Daoy (cell line): ENCODE measurements around the gene COL1A1. TPM values are rescaled to one million over a fixed set of nuclear protein-coding genes. Genes with fewer than 3 reads are reported as not detected.

Experiments
- DNase-seq: peaks from one replicate; pipeline ENCODE4 v3.0.0-alpha.2; 2015; ENCODE audit warnings: low read depth
- total RNA-seq: library from RNA; depleted of rRNA; stranded (reverse); fragments of >200 nt; shearing (Covaris generic); gene quantifications from 2 replicates; pipeline ENCODE4 v1.2.3, GENCODE V29; 2014; rRNA removed

COL1A1 gene
- total RNA-seq, 1 experiment from 2014 or later, result 288 TPM

- no peak for DNase-seq
These were observed 57.1 kb downstream of the COL1A1 start for GRCh38 chr17:50144355-50144754.

GRCh38 chr17:50143461-50144176, 57.8 kb downstream of the COL1A1 start:
- no peak for DNase-seq

DNA sequence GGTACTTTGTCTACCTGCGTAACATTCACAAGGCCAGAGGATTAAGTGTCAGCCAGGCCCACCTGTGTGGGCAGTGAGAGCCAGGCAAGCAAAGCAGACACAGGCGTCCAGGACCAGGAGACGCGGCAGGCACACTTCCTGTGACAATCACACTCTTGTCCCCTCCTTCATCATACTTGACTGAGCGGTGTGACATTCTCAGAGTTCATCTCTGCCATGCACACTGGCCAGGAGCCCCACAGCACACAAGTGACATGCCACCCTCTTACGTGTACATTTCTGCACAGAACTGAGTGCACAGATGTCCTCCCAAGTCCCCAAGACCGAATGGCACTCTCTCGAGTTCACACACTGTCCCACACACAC, 59.7 kb downstream of the COL1A1 start:
- DNase-seq, result no peak

GRCh38 chr17:50141026-50141744, 60.2 kb downstream of the COL1A1 start:
- DNase-seq, result no peak

GRCh38 chr17:50139950-50140885, 61.2 kb downstream of the COL1A1 start:
- peak; percentile 68 for DNase-seq

DNA sequence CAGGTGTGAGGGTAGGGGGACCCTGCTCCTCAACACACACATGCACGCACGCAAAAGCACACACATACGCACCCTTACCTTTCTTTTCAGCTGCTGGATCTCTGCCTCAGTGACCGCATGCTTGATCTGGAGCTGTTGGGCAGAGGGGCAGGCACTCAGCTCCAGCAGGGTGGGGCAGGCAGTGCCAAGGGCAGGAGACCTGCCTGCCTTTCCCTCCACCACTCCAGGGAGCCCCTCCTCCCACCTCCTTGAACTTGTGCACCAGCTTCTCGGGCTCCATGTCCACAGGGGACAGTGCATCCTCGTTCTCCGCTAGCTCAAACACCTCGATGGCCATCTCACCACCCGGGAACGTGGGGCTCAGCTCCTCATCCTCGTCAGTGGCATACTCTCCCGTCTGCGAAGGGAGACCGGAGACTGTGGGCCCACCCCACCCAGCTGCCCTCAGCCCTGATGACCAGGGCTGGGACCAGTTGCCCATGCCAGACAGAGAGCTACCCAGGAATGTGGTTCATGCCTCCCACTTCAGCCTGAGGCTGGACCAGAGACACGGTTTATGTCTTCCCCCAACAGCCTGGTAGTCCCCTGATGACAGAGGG, 62.1 kb downstream of the COL1A1 start:
- no peak for DNase-seq

- no peak for DNase-seq
These were observed 64.4 kb downstream of the COL1A1 start for GRCh38 chr17:50137042-50137441.

- no peak for DNase-seq
These were observed 65.2 kb downstream of the COL1A1 start for GRCh38 chr17:50136096-50136687.

DNA sequence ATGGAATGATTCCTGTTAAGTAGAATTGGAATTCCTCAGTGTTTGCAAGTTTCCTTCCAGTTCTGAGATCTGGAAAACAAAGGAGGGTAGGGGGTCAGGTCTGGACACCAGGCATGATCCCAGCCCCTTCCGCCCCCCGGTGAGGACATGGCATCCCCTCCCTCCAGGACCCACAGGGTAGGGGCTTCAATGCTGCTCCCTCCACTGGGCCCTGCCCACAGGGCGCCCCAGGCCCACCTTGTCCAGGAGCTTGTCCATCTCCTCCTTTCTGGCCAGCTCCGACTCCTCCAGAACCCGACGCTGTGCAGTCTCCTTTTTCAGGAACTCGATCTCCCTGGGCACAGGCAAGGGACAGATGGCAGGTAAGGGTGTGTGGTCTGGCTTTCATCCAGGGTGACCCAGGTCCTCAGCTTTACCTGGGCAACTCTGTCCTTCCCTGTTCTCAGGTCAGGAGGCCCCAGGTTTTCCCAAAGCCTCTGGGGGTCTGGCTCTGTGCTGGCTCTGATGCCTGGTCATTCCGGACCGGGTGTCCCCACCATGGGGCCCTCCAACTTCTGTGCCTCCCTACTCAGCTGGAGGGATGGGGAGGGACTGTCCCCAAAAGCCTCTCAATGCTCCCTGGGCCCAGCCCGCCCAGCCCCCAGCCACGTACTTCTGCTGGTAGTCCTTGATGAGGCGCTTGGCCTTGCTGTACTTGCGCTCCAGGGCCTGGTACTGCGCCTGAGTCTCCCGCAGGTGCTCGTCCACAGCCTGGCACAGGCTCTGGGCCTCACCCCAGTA, 65.9 kb downstream of the COL1A1 start:
- DNase-seq, result no peak

DNA sequence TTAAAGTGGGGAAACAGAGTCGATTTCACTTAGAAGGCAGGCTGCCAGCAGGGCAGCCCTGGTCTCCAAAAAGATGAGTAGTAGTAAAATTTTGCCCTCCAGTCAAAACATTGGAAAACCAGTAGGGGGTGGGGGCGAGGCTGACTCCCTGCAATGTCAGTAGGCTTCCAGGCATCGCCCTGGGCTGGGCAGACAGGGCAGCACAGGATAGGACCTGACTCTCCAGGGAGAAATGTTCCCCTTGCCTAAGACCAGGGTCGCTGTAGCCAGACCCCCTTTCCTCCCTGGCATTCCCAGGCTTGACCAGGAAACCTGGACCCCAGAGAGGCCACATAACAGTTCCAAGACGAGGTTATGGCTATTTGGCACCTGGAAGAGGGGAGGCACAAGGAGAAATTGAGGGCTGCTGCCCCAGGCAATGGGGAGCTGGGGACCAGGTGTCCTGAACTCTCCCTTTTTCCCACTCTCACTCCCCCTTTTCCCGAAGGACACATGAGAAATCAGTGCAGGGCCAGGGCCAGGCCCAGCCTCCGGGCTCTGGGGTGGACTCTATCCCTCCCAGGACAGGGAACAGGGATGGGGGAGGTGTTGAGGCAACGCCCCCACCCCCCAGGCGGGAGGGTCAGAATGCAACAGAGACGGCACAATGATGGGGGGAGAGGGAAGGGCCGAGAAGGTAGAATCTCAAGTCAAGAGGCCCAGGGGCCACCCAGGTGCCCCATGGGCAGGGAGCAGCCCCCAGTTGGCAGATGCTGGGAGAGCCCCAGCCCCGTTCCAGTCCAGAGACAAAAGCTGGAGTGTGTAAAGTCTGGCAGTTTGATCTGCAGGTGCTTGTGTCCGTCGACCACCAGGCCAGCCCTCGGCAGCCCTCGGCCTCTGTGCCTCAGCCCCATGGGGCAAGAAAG, 67.0 kb downstream of the COL1A1 start:
- no peak for DNase-seq

DNA sequence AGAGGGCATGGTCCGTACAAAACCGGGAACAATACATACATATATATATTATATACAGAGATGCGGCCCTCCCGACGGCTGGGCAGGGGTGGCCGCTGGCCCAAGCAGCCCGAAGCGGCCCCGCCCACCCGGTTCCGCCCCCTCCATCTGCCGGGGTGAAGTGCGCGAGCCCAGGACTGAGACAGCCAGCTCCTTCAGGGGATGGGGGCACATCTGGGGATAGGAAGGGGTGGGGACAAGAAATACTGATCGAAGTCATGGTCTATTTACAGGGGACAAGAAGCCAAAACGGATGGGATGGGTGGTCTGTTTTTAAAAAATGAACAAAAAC, 67.7 kb downstream of the COL1A1 start:
- DNase-seq, result no peak

Other genes with a start within 250 kb of the COL1A1 start
- gene DLX4, start 232.4 kb downstream of the COL1A1 start, total RNA-seq, result 0.11 TPM in 1 of 2 replicates, not detected in the other
- gene DLX3, start 206.4 kb downstream of the COL1A1 start, total RNA-seq, result not detected in 2 replicates
- gene ITGA3, start 145.5 kb downstream of the COL1A1 start, total RNA-seq, result 70.8 and 76.5 TPM in 2 replicates
- gene PDK2, start 106.3 kb downstream of the COL1A1 start, total RNA-seq, result 4.5 and 5.7 TPM in 2 replicates
- 1.7 and 2.6 TPM in 2 replicates for gene SAMD14, start 71.5 kb downstream of the COL1A1 start, total RNA-seq
- 28.8 and 36.3 TPM in 2 replicates for gene PPP1R9B, start 51.0 kb downstream of the COL1A1 start, total RNA-seq
- gene SGCA, start 35.6 kb downstream of the COL1A1 start, total RNA-seq, result 0.51 and 1.3 TPM in 2 replicates
- 1.7 and 6.7 TPM in 2 replicates for gene TMEM92, start 72.8 kb upstream of the COL1A1 start, total RNA-seq
- gene XYLT2, start 144.5 kb upstream of the COL1A1 start, total RNA-seq, result 12.5 and 15.6 TPM in 2 replicates
- gene MRPL27, start 171.6 kb upstream of the COL1A1 start, total RNA-seq, result 81.0 and 97.9 TPM in 2 replicates
- 9.2 and 15.4 TPM in 2 replicates for gene EME1, start 171.6 kb upstream of the COL1A1 start, total RNA-seq
- 151 and 155 TPM in 2 replicates for gene LRRC59, start 195.9 kb upstream of the COL1A1 start, total RNA-seq
- gene ACSF2, start 224.6 kb upstream of the COL1A1 start, total RNA-seq, result 8.2 and 19.3 TPM in 2 replicates